Ovary (tissue), 3 donors: ENCODE results near the gene PLCH2.

ENCODE experiments used
- POLR2A ChIP-seq: fragments of 450-650 bp; IDR thresholded peaks from one replicate; pipeline ENCODE4 v1.6.1; 2017; ENCODE audit warnings: antibody characterized with exemption, mild to moderate bottlenecking, moderate library complexity
- TF ChIP-seq, protein P1 (sequence below), 3 donors: fragments of 450-650 bp in 2 of 3; fragments of 200-600 bp in 1 of 3; IDR thresholded peaks; one replicate each; pipeline versions ENCODE4 v1.5.1 to v1.8.0; 2016 to 2022; ENCODE audit warnings: antibody characterized with exemption in 3 of 3, mild to moderate bottlenecking in 1 of 3
- donor health status: DM: no; HTN: no; CAD: no.

- TF ChIP-seq, protein P1, sequence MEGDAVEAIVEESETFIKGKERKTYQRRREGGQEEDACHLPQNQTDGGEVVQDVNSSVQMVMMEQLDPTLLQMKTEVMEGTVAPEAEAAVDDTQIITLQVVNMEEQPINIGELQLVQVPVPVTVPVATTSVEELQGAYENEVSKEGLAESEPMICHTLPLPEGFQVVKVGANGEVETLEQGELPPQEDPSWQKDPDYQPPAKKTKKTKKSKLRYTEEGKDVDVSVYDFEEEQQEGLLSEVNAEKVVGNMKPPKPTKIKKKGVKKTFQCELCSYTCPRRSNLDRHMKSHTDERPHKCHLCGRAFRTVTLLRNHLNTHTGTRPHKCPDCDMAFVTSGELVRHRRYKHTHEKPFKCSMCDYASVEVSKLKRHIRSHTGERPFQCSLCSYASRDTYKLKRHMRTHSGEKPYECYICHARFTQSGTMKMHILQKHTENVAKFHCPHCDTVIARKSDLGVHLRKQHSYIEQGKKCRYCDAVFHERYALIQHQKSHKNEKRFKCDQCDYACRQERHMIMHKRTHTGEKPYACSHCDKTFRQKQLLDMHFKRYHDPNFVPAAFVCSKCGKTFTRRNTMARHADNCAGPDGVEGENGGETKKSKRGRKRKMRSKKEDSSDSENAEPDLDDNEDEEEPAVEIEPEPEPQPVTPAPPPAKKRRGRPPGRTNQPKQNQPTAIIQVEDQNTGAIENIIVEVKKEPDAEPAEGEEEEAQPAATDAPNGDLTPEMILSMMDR (IDR thresholded peaks at IDR 0.05) = no peak
- TF ChIP-seq POLR2A = no peak
Observed at GRCh38 chr1:2496746-2497145, 20.7 kb downstream of the PLCH2 start.
